B cell (primary cell): ENCODE data around the gene CYP4A22. TPM values are rescaled to one million over a fixed set of nuclear protein-coding genes. Genes with fewer than 3 reads are reported as not detected.

Source experiments
- ATAC-seq: fragments of 200-7000 bp; cut with Tn5 transposase; one replicate; pipeline ENCODE4 v1.10.0; 2021; ENCODE audit warnings: low read depth, mild to moderate bottlenecking, moderate number of reproducible peaks, moderate library complexity
- CTCF ChIA-PET: fragments of 350-600 bp; sonication (Branson Sonifier 250); formaldehyde crosslinking; loops from one replicate; lab custom pipeline; 2021; ENCODE audit warnings: antibody characterized with exemption, inconsistent platforms; lab: Charles Lee
- POLR2A ChIA-PET: fragments of 350-600 bp; sonication (Branson Sonifier 250); formaldehyde crosslinking; loops from one replicate; lab custom pipeline; 2021; ENCODE audit warnings: antibody characterized with exemption; lab: Charles Lee
- DNase-seq: peaks from one replicate; pipeline ENCODE4 v3.0.0; 2013
- H2AFZ ChIP-seq: 2 replicates; pipeline ENCODE4 v1.6.1; 2012; ENCODE audit warnings: mild to moderate bottlenecking, low read depth, low read length; ENCODE audit not compliant: insufficient read depth, poor library complexity, severe bottlenecking
- H3K27ac ChIP-seq, 2 donors: 1 replicate in 1 of 2; 2 replicates in 1 of 2; pipeline ENCODE4 v1.5.1; 2012 to 2013; ENCODE audit warnings: low read length in 2 of 2, mild to moderate bottlenecking in 2 of 2, moderate library complexity in 1 of 2
- H3K27me3 ChIP-seq, 4 experiments: fragments of 200-600 bp in 1 of 4; sonication (generic) in 1 of 4; replicated peaks in 1 of 4; 1 replicate in 2 of 4; 2 replicates in 2 of 4; pipeline versions ENCODE4 v1.6.1 to v1.7.0; 2013 to 2016; ENCODE audit warnings: low read length in 3 of 4, mild to moderate bottlenecking in 2 of 4, mixed read lengths in 1 of 4, moderate library complexity in 1 of 4; ENCODE audit not compliant: insufficient read depth in 4 of 4, control insufficient read depth in 3 of 4; ENCODE audit errors: control extremely low read depth in 1 of 4
- H3K36me3 ChIP-seq, 2 experiments: replicated peaks in 1 of 2; 1 replicate in 1 of 2; 2 replicates in 1 of 2; pipeline versions ENCODE4 v1.6.1 to v1.7.1; 2013; ENCODE audit warnings: low read length in 1 of 2; ENCODE audit not compliant: insufficient read depth in 2 of 2, control insufficient read depth in 1 of 2; ENCODE audit errors: control extremely low read depth in 1 of 2, extremely low read depth in 1 of 2
- H3K4me1 ChIP-seq, 2 donors: fragments of 200-600 bp in 1 of 2; sonication (generic) in 1 of 2; 1 replicate in 1 of 2; 2 replicates in 1 of 2; pipeline versions ENCODE4 v1.5.1 to v1.6.1; 2013 to 2017; ENCODE audit warnings: low read length in 2 of 2; ENCODE audit not compliant: control insufficient read depth in 2 of 2, insufficient read depth in 2 of 2
- H3K4me2 ChIP-seq: replicated peaks from 2 replicates; pipeline ENCODE3; 2012; ENCODE audit warnings: mild to moderate bottlenecking, low read depth, low read length; ENCODE audit not compliant: poor library complexity, severe bottlenecking
- H3K4me3 ChIP-seq, 5 experiments: fragments of 200-600 bp in 1 of 5; sonication (generic) in 1 of 5; 1 replicate in 3 of 5; 2 replicates in 2 of 5; pipeline versions ENCODE4 v1.5.1 to v1.7.0; 2011 to 2016; ENCODE audit warnings: low read length in 4 of 5, mild to moderate bottlenecking in 4 of 5, low read depth in 2 of 5, control low read depth in 1 of 5, moderate library complexity in 1 of 5; ENCODE audit not compliant: insufficient read depth in 1 of 5; ENCODE audit errors: control extremely low read depth in 1 of 5, extremely low read depth in 1 of 5
- H3K79me2 ChIP-seq: fragments of 200-600 bp; sonication (generic); one replicate; pipeline ENCODE4 v1.6.0; 2016; ENCODE audit warnings: low read length; ENCODE audit not compliant: control insufficient read depth, insufficient read depth
- H3K9ac ChIP-seq: fragments of 200-600 bp; sonication (generic); 2 replicates; pipeline ENCODE4 v1.6.1; 2017; ENCODE audit warnings: mild to moderate bottlenecking, low read length, moderate library complexity
- H3K9me3 ChIP-seq, 3 donors: one replicate each; pipeline versions ENCODE4 v1.6.1 to v1.7.1; 2013; ENCODE audit warnings: low read length in 2 of 3; ENCODE audit not compliant: control insufficient read depth in 2 of 3, insufficient read depth in 1 of 3; ENCODE audit errors: control extremely low read depth in 1 of 3
- H4K20me1 ChIP-seq: 2 replicates; pipeline ENCODE4 v1.6.0; 2012; ENCODE audit warnings: mild to moderate bottlenecking, low read length; ENCODE audit not compliant: insufficient read depth, control insufficient read depth, poor library complexity, severe bottlenecking
- H3K27ac Mint-ChIP-seq: one replicate; pipeline ENCODE4 v1.8.0; 2021; ENCODE audit warnings: mixed read lengths
- H3K27me3 Mint-ChIP-seq: one replicate; pipeline ENCODE4 v1.8.0; 2021; ENCODE audit warnings: mixed read lengths
- H3K4me1 Mint-ChIP-seq: one replicate; pipeline ENCODE4 v1.8.0; 2021; ENCODE audit warnings: mixed read lengths
- H3K4me3 Mint-ChIP-seq: one replicate; pipeline ENCODE4 v1.8.0; 2021; ENCODE audit warnings: mixed read lengths
- H3K9me3 Mint-ChIP-seq: one replicate; pipeline ENCODE4 v1.8.0; 2022; ENCODE audit warnings: mixed read lengths; ENCODE audit not compliant: insufficient read depth
- CTCF ChIP-seq: fragments of 200-600 bp; IDR thresholded peaks from one replicate; pipeline ENCODE4 v1.8.0; 2022; ENCODE audit warnings: antibody characterized with exemption, mild to moderate bottlenecking
- EZH2 ChIP-seq: IDR thresholded peaks from 2 replicates; pipeline ENCODE4 v1.6.1; 2012; ENCODE audit warnings: borderline replicate concordance, low read depth, mild to moderate bottlenecking, moderate library complexity, low read length; ENCODE audit not compliant: insufficient read depth, poor library complexity, severe bottlenecking
- whole genome bisulfite sequencing: methylation state at CpG from one replicate; pipeline ENCODE4 v1.1.5; 2013; ENCODE audit warnings: missing lambda C conversion rate; ENCODE audit not compliant: insufficient coverage; 5-methylcytosine and 5-hydroxymethylcytosine counted together
- intact Hi-C: fragments of 100-400 bp; cut with micrococcal nuclease; formaldehyde crosslinking; loops from one replicate; pipeline ENCODE4 v1.10.0; 2022
- polyA plus RNA-seq: library from polyadenylated mRNA; depleted of rRNA; stranded (reverse); fragments of >200 nt; gene quantifications from 2 replicates; pipeline ENCODE4 v1.2.3, GENCODE V29; 2012
- total RNA-seq, 2 donors: library from RNA; stranded (reverse); fragments of 120-200 nt in 1 of 2; gene quantifications; 1 replicate in 1 of 2; 2 replicates in 1 of 2; pipeline versions ENCODE4 v1.2.3 to v1.2.4, GENCODE V29; 2013 to 2022

The CYP4A22 gene
- total and polyA plus RNA-seq, 2 donors (not counting 1 experiment from before 2014, with no cell fraction given), result not detected

- no peak overlapping the region for H3K4me2 ChIP-seq
- no peaks in the 10 kb centered on the region for H4K20me1 ChIP-seq
- H3K9me3 ChIP-seq, result peaks cover 0 to 7% (median 0%) of the 10 kb centered on the region in 3 donors
- H3K36me3 ChIP-seq, result no peaks in the 10 kb centered on the region
- H3K9ac ChIP-seq, result no peak overlapping the region
- H3K4me3 ChIP-seq, result no peak overlapping the region
- ChIA-PET CTCF (interaction anchor here (1.2 to 1.5 kb wide), 2 partner anchors 11 to 544 kb away, joined by 4 read pairs; no protein-coding TSS in a partner anchor), POLR2A (no interaction called here)
- no peak overlapping the region for H3K27ac Mint-ChIP-seq
- peaks cover 0 to 20% (median 4%) of the 10 kb centered on the region in 4 experiments for H3K27me3 ChIP-seq
- DNase-seq (no peak), ATAC-seq (no peak)
- no peaks in the 10 kb centered on the region for H3K9me3 Mint-ChIP-seq
- 87% methylated on average over 6 of the region's 7 CpGs for WGBS
- no peak overlapping the region for H2AFZ ChIP-seq
- H3K27me3 Mint-ChIP-seq, result peaks cover 37% of the 10 kb centered on the region
- H3K4me3 Mint-ChIP-seq, result no peak overlapping the region
- no peaks in the 10 kb centered on the region for H3K79me2 ChIP-seq
- H3K27ac ChIP-seq, result no peak overlapping the region
- peaks cover 8% of the 10 kb centered on the region for H3K4me1 Mint-ChIP-seq
- H3K4me1 ChIP-seq, result peaks cover 6 to 11% of the 10 kb centered on the region in 2 donors
- intact Hi-C loops, result no loop called here
- TF ChIP-seq EZH2, result no peak
- TF ChIP-seq CTCF, result no peak
These were observed 44.9 kb downstream of the CYP4A22 start for GRCh38 chr1:47181955-47182675.

- intact Hi-C loops, result no loop called here
- WGBS, result 70% methylated on average over 2 of the region's 7 CpGs
- Histone ChIP-seq H3K9me3 (peaks cover 0 to 7% (median 0%) of the 10 kb centered on the region in 3 donors), H2AFZ (no peak overlapping the region), H3K27ac (no peak overlapping the region), H3K4me1 (peaks cover 6 to 11% of the 10 kb centered on the region in 2 donors), H3K27me3 (peaks cover 0 to 20% (median 4%) of the 10 kb centered on the region in 4 experiments), H4K20me1 (no peaks in the 10 kb centered on the region), H3K4me2 (no peak overlapping the region), H3K79me2 (no peaks in the 10 kb centered on the region), H3K9ac (no peak overlapping the region), H3K4me3 (no peak overlapping the region), H3K36me3 (no peaks in the 10 kb centered on the region)
- no peaks in the 10 kb centered on the region for H3K9me3 Mint-ChIP-seq
- no peak overlapping the region for H3K27ac Mint-ChIP-seq
- no peak for ATAC-seq
- ChIA-PET CTCF (interaction anchor here (1.1 to 1.5 kb wide), 2 partner anchors 10 to 543 kb away, joined by 3 to 4 read pairs; no protein-coding TSS in a partner anchor), POLR2A (no interaction called here)
- TF ChIP-seq EZH2, result no peak
- TF ChIP-seq CTCF, result no peak
- peaks cover 37% of the 10 kb centered on the region for H3K27me3 Mint-ChIP-seq
- H3K4me3 Mint-ChIP-seq, result no peak overlapping the region
- no peak for DNase-seq
- peaks cover 8% of the 10 kb centered on the region for H3K4me1 Mint-ChIP-seq
These were observed 45.5 kb downstream of the CYP4A22 start for GRCh38 chr1:47182676-47183235.
